Femur (tissue), 1 donor: ENCODE results near the gene RPS6KA4.
A peak's percentile ranks its signal among the peaks of the same experiment; 100 is the strongest.

Source experiments
- DNase-seq: peaks from one replicate; pipeline ENCODE4 v3.0.0-alpha.2; 2017

The RPS6KA4 gene

GRCh38 chr11:64327993-64328392 is 31.0 kb upstream of the RPS6KA4 start:
- no peak for DNase-seq

- DNase-seq: no peak
These were observed 28.1 kb upstream of the RPS6KA4 start for GRCh38 chr11:64330888-64331287.

- DNase-seq: peak; percentile 74
These were observed 27.2 kb upstream of the RPS6KA4 start for GRCh38 chr11:64331569-64332371.

DNA sequence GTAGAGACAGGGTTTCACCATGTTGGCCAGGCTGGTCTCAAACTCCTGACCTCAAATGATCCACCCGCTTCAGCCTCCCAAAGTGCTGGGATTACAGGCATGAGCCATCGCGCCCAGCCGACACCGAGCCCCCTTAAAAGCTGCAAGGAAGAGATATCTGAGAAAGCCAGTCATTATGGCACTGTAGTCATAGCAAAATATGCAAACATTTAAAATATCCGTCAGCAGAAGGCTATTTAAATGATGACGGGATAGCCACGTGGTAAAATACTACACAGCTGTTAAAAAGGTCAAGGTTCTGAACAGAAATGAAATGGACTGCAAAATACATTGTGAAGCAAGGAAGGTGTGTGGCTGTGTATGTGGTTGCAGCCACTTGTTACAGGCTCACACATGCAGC is 25.4 kb upstream of the RPS6KA4 start:
- DNase-seq: no peak

GRCh38 chr11:64334764-64335735 is 23.9 kb upstream of the RPS6KA4 start:
- DNase-seq: no peak

- DNase-seq: no peak
These were observed 21.3 kb upstream of the RPS6KA4 start for GRCh38 chr11:64337538-64338249.

DNA sequence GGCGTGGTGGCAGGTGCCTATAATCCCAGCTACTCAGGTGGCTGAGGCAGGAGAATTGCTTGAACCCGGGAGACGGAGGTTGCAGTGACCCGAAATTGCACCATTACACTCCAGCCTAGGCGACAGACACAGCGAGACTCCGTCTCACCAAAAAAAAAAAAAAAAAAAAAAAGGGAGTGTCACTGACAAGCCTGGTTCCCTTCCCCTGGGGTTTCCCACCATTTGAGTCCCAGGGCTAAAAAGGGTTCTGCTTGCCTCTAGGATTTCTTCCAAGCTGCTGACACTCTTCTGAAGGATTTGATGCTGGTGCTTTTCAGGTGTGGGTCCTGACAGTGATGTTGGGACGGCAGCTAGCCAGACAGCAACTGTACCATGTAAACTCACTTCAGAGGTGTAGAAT is 20.2 kb upstream of the RPS6KA4 start:
- no peak for DNase-seq

- DNase-seq: no peak
These were observed 19.7 kb upstream of the RPS6KA4 start for GRCh38 chr11:64339286-64339685.

DNA sequence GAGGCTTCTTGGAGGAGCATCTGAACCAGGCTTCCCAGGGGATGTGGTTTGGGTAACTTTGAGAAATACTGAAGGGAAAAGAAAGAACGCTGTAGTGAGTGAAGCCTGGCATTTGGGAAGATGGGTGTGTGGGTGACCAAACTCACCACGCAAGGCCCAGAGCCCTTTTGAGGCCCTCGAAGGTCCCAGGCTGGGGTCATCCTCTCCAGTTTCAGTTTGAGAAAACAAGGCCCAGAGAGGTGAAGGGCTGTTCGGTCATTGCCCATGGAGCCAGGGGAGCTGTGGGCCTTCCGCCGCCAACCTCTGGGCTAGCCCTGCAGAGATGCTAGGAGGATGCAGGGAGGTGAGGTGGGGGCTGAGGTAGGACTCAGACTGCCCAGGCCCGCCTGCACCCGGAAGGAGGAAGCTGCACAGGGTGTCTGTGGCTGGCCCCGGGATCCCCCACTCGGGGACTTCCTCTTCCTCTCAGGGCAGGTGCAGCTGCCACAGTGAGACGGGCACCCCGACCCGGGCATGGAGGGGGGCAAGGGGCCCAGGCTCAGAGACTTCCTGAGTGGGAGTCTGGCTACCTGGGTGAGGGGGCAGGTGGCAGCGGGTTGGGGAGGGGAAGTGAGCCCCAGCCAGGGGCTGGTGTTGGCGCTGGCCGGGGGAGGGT is 19.1 kb upstream of the RPS6KA4 start, which contains the start of gene CCDC88B:
Gene CCDC88B, plus strand, starts transcription at position 451 of the 655 bp plus-strand sequence. Its CDS starts 63 bp downstream, at position 514.
- DNase-seq: no peak

DNA sequence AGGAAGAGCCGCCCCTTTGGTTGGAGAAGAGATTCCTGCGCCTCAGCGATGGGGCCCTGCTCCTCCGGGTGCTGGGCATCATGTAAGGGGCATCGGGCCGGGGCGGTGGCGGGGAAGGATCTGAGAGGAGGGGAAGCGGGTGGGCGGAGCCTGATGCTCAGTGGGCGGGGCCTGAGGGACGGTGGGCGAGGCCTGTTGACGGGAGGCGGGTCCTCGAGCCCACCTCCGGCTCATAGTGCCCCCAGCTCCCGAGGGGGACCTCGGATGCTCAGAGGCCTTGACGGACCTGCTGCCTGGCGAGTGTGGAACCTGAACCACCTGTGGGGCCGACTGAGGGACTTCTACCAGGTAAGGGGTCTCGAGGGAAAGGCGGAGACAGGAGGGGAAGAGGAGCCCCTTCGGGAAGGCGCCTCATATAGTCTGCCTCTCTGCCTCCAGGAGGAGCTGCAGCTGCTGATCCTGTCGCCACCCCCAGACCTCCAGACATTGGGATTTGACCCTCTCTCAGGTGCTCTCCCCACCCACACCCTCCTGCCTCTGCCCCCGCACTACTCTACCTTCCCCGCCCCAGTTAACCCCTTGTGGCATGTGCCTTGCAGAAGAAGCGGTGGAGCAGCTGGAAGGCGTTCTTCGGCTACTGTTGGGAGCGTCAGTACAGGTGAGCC is 18.2 kb upstream of the RPS6KA4 start:
- no peak for DNase-seq

DNA sequence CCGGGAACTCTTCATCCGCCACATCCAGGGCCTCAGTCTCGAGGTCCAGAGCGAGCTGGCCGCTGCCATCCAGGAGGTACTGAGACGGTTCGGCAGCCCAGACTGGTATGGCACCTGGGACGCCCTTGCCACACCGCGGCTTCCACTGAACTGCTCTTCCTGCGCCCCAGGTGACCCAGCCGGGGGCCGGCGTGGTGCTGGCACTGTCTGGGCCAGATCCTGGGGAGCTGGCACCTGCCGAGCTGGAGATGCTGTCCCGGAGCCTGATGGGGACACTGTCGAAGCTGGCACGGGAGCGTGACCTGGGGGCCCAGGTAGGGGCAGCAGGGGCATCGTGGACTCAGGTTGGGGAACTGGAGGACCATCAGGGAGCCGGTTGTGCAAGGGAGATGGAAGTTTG is 17.5 kb upstream of the RPS6KA4 start:
- DNase-seq: no peak

DNA sequence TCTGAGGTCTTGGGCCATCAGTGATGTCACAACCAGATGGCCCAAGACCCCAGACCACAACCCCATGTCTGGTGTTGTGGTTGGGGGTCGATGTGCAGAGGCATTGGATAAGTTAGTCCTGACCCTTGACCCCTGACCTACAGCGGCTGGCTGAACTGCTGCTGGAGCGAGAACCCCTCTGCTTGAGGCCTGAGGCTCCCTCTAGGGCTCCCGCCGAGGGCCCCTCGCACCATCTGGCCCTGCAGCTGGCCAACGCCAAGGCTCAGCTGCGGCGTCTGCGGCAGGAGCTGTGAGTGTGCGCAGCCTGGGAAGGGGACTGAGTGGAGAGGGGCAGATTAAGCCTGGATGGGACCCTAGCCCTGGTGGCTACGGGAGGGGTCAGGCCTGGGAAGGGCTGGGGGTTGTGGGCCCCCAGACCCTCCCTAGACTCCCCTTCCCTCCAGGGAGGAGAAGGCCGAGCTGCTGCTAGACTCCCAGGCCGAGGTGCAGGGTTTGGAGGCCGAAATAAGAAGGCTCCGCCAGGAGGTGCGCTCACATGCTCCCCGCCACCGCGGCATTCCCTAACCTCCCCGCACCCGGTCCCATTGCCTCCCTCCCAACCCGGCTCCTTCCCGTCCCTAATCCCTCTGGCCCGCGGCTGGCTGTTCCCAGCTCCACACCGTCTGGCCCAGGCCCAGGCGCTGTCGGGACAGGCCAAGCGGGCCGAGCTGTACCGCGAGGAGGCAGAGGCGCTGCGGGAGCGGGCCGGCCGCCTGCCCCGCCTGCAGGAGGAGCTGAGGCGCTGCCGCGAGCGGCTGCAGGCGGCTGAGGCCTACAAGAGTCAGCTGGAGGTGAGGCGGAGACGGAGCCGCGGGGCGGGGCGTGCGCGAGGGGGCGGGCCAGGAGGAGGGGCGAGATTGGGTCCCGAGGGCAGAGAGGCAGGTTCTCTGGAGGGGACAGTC is 16.8 kb upstream of the RPS6KA4 start:
- DNase-seq: peak; percentile 90

DNA sequence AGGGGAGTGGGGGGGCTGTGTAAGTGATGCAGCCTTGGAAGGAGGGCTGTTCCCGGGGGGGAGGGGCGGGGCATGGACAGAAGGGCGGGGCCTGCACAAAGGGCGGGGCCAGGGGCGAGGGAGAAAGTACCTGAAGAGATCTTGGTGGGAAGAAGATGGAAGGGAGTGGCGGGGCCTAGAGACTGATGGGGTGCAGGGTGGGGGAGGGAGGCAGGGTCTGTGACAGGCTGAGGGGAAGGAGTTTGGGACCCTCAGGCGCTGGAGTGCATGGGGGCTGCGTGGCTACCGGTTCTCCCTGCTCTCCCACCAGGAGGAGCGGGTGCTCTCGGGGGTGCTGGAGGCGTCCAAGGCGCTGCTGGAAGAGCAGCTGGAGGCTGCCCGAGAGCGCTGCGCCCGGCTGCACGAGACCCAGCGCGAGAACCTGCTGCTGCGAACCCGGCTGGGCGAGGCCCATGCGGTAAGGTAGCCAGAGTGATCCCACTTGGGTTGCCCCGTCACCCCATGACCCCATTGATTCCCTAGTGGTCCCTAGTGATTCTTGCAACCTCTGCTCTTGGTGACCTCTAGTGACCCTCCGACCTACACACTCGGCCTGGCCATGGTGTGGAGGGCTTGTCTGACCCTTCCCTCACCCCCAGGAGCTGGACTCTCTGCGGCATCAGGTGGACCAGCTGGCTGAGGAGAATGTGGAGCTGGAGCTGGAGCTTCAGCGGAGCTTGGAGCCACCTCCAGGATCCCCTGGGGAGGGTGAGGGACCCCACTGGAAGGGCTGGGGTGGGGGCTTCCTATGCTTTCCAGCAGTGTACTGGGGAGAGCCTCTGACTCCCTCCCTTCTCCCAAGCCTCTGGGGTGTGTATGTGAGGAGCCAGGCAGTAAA is 15.9 kb upstream of the RPS6KA4 start:
- no peak for DNase-seq

DNA sequence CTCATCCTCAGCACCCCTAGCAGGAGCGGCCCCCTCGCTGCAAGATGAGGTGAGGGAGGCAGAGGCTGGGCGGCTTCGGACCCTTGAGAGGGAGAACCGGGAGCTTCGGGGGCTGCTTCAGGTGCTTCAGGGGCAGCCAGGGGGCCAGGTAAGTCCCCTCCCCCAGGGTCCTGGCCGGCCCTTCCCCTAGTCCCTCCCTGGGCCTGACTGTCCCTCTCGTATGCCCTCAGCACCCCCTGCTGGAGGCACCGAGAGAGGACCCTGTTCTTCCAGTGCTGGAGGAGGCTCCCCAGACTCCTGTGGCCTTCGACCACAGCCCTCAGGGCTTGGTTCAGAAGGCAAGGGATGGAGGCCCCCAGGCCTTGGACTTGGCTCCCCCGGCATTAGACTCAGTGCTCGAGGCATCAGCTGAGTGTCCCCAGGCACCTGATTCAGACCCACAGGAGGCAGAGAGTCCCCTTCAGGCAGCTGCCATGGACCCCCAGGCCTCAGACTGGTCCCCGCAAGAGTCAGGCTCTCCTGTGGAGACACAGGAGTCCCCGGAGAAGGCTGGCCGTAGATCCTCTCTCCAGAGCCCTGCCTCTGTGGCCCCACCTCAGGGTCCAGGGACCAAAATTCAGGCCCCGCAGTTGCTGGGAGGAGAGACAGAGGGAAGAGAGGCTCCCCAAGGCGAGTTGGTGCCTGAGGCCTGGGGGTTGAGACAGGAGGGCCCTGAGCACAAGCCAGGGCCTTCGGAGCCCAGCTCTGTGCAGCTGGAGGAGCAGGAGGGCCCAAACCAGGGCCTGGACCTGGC is 15.0 kb upstream of the RPS6KA4 start:
- DNase-seq: no peak

DNA sequence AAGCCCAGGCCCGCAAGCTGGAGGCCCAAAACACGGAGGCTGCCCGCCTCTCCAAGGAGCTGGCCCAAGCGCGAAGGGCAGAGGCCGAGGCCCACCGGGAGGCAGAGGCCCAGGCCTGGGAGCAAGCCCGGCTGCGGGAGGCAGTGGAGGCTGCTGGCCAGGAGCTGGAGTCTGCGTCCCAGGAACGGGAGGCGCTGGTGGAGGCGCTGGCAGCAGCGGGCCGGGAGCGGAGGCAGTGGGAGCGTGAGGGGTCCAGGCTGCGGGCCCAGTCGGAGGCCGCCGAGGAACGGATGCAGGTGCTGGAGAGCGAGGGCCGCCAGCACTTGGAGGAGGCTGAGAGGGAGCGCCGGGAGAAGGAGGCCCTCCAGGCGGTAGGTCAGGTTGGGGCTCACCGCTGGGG is 14.2 kb upstream of the RPS6KA4 start:
- peak; percentile 60 for DNase-seq

- DNase-seq: no peak
These were observed 11.6 kb upstream of the RPS6KA4 start for GRCh38 chr11:64347193-64347867.

GRCh38 chr11:64348383-64349024 is 10.5 kb upstream of the RPS6KA4 start:
- DNase-seq: peak; percentile 59

- no peak for DNase-seq
These were observed 10.0 kb upstream of the RPS6KA4 start for GRCh38 chr11:64349025-64349387.
